DND-41 (cell line): Measurements from ENCODE around the gene INTS7.

Experiments
- ATAC-seq: fragments of 200-7000 bp; cut with Tn5 transposase; 3 replicates; pipeline ENCODE4 v1.9.1; 2021; ENCODE audit warnings: low read depth; ENCODE audit not compliant: insufficient read depth
- DNase-seq: peaks from one replicate; pipeline ENCODE4 v3.0.0-alpha.2; 2020
- H2AFZ ChIP-seq: 2 replicates; pipeline ENCODE4 v1.6.0; 2012; ENCODE audit warnings: low read depth, low read length
- H3K27ac ChIP-seq: 2 replicates; pipeline ENCODE4 v1.5.1; 2012; ENCODE audit warnings: low read length, inconsistent platforms
- H3K27me3 ChIP-seq: fragments of 200-600 bp; sonication (generic); 2 replicates; pipeline ENCODE4 v1.6.0; 2012; ENCODE audit warnings: low read length, mild to moderate bottlenecking, inconsistent platforms; ENCODE audit not compliant: insufficient read depth, poor library complexity
- H3K36me3 ChIP-seq: 2 replicates; pipeline ENCODE4 v1.5.1; 2012; ENCODE audit warnings: low read length, inconsistent platforms; ENCODE audit not compliant: insufficient read depth
- H3K4me1 ChIP-seq: 2 replicates; pipeline ENCODE4 v1.5.1; 2012; ENCODE audit warnings: mild to moderate bottlenecking, low read length; ENCODE audit not compliant: insufficient read depth
- H3K4me2 ChIP-seq: 2 replicates; pipeline ENCODE4 v1.6.0; 2012; ENCODE audit warnings: mild to moderate bottlenecking, moderate library complexity, low read length, inconsistent platforms; ENCODE audit not compliant: insufficient read depth
- H3K4me3 ChIP-seq, 2 experiments: fragments of 200-600 bp in 1 of 2; shearing (Covaris generic) in 1 of 2; 2 replicates each; pipeline ENCODE4 v1.5.1; 2012 to 2016; ENCODE audit warnings: inconsistent platforms in 2 of 2, low read length in 2 of 2, mild to moderate bottlenecking in 2 of 2, low read depth in 1 of 2, moderate library complexity in 1 of 2
- H3K79me2 ChIP-seq: 2 replicates; pipeline ENCODE4 v1.6.0; 2012; ENCODE audit warnings: low read length, inconsistent platforms; ENCODE audit not compliant: insufficient read depth
- H3K9ac ChIP-seq: 2 replicates; pipeline ENCODE4 v1.6.0; 2012; ENCODE audit warnings: low read depth, mild to moderate bottlenecking, inconsistent platforms, low read length, moderate library complexity
- H3K9me3 ChIP-seq: 2 replicates; pipeline ENCODE4 v1.5.1; 2012; ENCODE audit warnings: low read length, moderate library complexity, mild to moderate bottlenecking, inconsistent platforms; ENCODE audit not compliant: insufficient read depth, severe bottlenecking
- H4K20me1 ChIP-seq: 2 replicates; pipeline ENCODE4 v1.6.0; 2012; ENCODE audit warnings: low read length; ENCODE audit not compliant: insufficient read depth
- EZH2 ChIP-seq: IDR thresholded peaks from 3 replicates; pipeline ENCODE4 v1.6.1; 2012; ENCODE audit warnings: borderline replicate concordance, low read depth, mild to moderate bottlenecking, moderate library complexity, low read length, inconsistent platforms; ENCODE audit not compliant: severe bottlenecking
- TF ChIP-seq, protein P1 (sequence below): IDR thresholded peaks from 2 replicates; pipeline ENCODE4 v1.5.1; 2012; ENCODE audit warnings: borderline replicate concordance, low read length, moderate library complexity, mild to moderate bottlenecking; ENCODE audit not compliant: poor library complexity, severe bottlenecking; ENCODE audit errors: extremely low read depth

Gene INTS7

DNA sequence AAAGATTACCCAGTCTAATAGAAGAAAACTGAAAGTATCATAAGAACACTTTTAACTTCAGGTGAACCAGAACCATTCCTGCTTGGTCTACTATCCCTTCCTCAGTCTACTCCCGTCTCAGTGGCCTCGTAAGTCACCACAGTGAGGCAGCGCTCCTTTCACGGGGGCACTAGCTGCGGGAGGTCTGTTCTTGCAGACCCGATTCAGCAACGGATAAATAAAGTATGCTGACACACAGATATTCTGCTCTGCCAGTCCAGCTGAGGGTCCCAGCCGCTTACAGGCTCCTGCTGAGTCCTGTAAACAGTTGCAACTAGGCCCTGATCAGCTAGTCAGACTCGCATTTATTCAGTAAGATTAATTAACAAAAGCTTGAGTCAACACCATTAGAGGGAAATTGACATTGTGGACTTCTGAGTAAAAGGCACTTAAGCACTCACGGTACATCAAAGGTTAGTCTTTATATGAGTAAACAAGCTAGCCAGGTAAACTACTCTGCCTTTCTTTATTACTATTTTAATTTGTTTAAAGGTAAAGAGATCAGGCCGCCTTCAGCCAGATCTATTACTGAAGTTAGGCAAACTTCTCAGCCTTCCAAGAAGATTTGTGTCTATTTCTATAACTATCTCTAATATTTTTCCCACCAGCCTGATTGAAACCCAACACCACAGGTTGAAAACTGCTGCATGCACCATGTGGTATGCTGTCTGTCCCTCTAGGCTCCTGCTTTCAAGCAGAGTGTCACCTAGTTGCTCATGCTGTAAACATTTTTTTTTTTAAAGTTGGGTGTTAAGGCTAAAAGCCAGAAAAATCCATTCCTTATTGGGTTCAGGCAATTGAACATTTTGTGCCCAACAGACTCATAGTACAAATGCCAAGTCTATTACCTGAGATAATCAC is 87.7 kb downstream of the INTS7 start:
- Histone ChIP-seq H3K27me3 (no peaks in the 10 kb centered on the region), H2AFZ (no peak overlapping the region), H3K9me3 (no peaks in the 10 kb centered on the region), H3K4me2 (no peak overlapping the region), H3K79me2 (no peaks in the 10 kb centered on the region), H3K36me3 (peaks cover 65% of the 10 kb centered on the region), H4K20me1 (no peaks in the 10 kb centered on the region), H3K9ac (no peak overlapping the region), H3K4me3 (no peak overlapping the region), H3K4me1 (no peaks in the 10 kb centered on the region), H3K27ac (no peak overlapping the region)
- TF ChIP-seq, protein P1, sequence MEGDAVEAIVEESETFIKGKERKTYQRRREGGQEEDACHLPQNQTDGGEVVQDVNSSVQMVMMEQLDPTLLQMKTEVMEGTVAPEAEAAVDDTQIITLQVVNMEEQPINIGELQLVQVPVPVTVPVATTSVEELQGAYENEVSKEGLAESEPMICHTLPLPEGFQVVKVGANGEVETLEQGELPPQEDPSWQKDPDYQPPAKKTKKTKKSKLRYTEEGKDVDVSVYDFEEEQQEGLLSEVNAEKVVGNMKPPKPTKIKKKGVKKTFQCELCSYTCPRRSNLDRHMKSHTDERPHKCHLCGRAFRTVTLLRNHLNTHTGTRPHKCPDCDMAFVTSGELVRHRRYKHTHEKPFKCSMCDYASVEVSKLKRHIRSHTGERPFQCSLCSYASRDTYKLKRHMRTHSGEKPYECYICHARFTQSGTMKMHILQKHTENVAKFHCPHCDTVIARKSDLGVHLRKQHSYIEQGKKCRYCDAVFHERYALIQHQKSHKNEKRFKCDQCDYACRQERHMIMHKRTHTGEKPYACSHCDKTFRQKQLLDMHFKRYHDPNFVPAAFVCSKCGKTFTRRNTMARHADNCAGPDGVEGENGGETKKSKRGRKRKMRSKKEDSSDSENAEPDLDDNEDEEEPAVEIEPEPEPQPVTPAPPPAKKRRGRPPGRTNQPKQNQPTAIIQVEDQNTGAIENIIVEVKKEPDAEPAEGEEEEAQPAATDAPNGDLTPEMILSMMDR: no peak
- no peak for TF ChIP-seq EZH2
- no peak for DNase-seq
- no peak for ATAC-seq

DNA sequence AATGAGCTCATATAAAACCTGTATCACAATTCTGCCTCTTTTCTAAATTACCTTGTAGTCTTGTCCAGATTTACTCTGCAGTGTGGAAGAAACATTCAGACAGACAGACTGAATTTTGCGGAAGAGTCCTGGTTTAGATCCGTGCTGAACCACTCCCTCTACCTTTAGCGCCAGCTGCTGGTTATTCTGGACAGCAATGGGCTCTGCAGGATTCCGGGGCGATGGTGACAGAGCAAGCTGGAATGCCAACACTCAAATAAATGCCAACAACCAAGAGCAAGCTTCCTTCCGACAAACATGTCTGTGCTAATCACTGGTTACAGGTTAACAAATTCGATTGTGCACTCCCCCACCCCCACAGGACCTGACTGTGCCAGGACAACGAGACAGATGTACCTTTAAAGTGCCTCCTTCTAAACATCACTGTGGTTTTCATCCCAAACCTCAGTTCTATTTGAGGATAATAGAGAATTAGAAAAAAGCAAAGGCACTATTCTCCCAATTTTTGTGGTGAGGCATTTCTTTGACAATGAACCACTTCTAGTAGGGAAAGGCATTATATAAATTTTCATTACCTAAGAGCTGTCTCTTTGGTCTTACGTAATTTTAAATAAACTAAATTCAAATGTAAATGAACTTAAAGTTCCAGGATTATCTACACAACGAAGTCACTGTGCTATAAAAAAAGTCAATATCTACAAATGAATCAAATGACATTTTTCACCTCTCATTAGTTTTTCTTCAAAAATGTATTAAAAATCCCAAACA is 90.4 kb downstream of the INTS7 start:
- H3K9ac ChIP-seq: no peak overlapping the region
- H2AFZ ChIP-seq: no peak overlapping the region
- no peaks in the 10 kb centered on the region for H3K9me3 ChIP-seq
- H3K4me3 ChIP-seq: no peak overlapping the region
- H3K27ac ChIP-seq: no peak overlapping the region
- no peaks in the 10 kb centered on the region for H3K79me2 ChIP-seq
- no peak for DNase-seq
- H3K4me1 ChIP-seq: no peaks in the 10 kb centered on the region
- TF ChIP-seq EZH2: no peak
- TF ChIP-seq, protein P1: peak; percentile 13
- no peaks in the 10 kb centered on the region for H3K27me3 ChIP-seq
- H3K4me2 ChIP-seq: no peak overlapping the region
- no peaks in the 10 kb centered on the region for H4K20me1 ChIP-seq
- ATAC-seq: no peak
- H3K36me3 ChIP-seq: peaks cover 59% of the 10 kb centered on the region

DNA sequence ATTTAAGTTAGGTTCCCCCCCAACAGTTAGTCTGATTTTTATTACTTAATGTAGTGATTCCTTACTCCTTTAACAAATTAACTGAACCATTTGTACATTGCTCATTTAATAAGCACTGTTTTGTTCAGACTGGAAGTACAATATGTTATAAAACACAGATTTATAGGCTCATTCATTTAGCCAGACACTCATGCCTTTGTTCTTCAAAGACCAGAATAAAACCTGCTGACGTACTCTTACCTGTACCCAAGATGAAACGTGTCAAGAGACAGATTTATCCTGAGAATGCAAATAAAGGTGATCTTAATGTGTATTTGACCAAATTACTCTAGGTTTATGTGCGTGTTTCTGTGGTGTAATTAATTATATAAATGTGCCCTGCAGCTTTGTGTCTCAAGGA is 92.8 kb downstream of the INTS7 start:
- DNase-seq: no peak
- peaks cover 43% of the 10 kb centered on the region for H3K36me3 ChIP-seq
- no peak for ATAC-seq

More for the DNA sequence above, 92.8 kb downstream of the INTS7 start:
- H2AFZ ChIP-seq: no peak overlapping the region
- H4K20me1 ChIP-seq: no peaks in the 10 kb centered on the region
- no peak overlapping the region for H3K9ac ChIP-seq
- H3K9me3 ChIP-seq: no peaks in the 10 kb centered on the region
- H3K27ac ChIP-seq: no peak overlapping the region
- TF ChIP-seq EZH2: no peak
- TF ChIP-seq, protein P1: no peak
- H3K27me3 ChIP-seq: no peaks in the 10 kb centered on the region
- no peaks in the 10 kb centered on the region for H3K79me2 ChIP-seq
- no peak overlapping the region for H3K4me2 ChIP-seq
- H3K4me3 ChIP-seq: no peak overlapping the region
- H3K4me1 ChIP-seq: no peaks in the 10 kb centered on the region
